KG1 (cell line): ENCODE data around the gene HIPK2.

Source experiments
- DNase-seq: peaks from one replicate; lab custom pipeline; 2025; lab: John Stamatoyannopoulos, UW

HIPK2 gene

DNA sequence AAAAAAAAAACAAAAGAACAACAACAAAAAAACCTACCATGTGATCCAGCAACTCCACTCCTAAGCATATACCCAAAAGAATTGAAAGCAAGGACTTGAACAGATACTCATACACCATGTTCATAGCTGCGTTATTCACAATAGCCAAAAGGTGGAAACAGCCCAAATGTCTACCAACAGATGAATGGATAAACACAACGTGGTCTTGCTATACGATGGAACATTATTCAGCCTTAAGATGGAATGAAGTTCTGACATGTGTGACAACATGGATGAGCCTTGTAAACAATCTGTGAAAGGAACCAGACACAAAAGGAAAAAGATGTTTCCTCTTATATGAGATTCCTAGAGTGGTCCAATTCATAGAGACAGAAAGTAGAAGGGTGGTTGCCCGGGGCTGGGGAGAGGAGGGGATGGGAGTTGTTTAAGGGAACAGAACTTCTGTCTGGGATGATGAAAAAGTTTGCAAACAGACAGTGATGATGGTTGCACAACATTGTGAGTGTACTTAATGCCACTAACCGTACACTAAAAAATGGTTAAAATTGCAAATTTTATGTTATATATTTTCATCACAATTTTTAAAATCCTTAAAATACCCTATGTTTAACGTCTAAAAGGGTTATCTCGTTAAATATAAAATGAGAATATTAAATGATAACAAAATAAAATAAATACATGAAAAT lies 242.7 kb downstream of the HIPK2 start:
- no peak for DNase-seq

- no peak for DNase-seq
Measured at GRCh38 chr7:139534096-139534495, 243.7 kb downstream of the HIPK2 start.

GRCh38 chr7:139532636-139533155 lies 245.1 kb downstream of the HIPK2 start:
- no peak for DNase-seq

DNA sequence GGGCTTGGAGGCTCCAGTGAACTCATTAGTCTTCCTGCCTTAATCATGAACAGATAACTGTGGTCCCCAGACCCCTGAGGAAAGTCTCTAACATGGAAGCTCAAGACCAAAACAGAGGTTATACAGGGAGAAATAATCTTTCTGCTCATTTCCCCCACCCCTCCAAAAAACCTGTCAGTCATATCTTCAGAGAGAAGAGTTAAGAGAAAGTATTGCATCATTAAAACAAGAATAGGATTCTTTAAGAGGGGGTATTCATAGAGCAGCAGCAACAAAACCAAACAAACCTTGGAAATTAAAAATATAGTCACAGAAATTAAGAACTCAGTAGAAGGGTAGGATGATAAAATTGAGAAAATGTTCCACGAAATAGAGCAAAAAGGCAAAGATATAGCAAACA lies 246.7 kb downstream of the HIPK2 start:
- no peak for DNase-seq

DNA sequence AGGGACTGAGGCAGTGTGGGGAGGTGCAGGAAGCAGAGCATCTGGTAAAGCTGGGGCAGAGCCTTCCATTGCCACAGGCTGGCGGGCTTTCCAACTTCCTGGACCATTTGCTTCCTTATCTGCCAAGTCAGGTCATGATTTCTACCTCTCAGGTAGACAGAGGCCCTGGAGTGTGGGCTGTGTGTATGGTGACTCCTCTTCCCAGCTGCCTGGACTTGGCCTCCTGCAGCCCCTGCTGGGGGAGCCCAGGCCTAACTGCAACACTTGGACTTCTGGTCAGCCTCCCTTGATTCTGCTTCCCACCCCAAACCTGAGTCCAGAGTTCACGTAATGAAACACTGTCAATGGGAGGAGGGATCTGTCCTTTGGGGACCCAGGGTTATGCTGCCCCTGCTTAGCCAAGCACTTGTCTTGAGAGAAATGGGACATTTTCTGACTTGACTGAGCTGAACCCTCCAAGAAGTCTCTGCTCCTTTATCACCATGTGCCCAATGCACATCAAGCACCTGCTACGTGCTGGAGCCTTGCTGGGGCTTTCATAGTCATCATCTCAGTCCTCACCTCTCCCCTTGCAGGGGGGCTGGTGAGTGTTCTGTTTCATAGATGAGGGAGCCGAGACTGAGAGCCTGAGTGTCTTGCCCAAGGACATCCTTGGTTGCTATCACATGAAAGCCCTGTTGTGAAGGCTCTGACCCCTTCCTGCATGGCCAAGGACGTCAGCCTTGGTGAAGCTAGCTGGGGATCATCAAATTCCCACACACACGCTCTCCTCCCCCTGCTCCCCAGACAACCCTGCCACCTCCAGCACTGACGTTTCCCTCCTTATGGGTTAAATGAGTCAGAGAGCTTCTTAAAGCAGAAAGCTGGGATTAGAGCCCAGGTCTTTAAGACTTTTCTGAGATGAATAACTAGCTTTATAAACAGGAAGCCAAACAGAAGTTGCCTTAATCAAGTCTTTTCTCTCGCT lies 250.9 kb downstream of the HIPK2 start:
- no peak for DNase-seq

- DNase-seq: no peak
Measured at GRCh38 chr7:139525750-139526149, 252.0 kb downstream of the HIPK2 start.

GRCh38 chr7:139525239-139525638 lies 252.6 kb downstream of the HIPK2 start:
- DNase-seq: no peak

- DNase-seq: no peak
Measured at GRCh38 chr7:139523968-139524815, 253.6 kb downstream of the HIPK2 start.

- no peak for DNase-seq
Measured at GRCh38 chr7:139523199-139523941, 254.4 kb downstream of the HIPK2 start, which contains the start of gene CLEC2L. TSS of gene CLEC2L (plus strand) at chr7:139523685. CDS start at chr7:139523928, 243 bp downstream.

DNA sequence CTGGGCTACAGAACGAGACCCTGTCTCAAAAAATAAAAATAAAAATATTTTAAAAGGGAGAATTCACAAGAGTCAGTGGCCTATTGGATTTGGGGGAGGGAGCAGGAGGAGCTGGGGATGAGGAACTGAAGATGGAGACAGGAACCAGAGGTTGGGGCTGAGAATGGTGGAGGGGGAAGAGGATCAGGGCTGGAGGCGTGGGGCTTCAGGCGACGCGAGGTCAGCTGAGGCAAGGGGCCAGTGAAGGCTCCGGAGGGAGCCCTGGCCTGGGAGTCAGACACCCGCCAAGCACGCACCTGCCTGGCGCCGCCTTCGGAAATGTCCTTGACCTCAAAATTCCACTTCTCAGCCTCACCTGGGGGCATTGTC lies 255.0 kb downstream of the HIPK2 start:
- no peak for DNase-seq

DNA sequence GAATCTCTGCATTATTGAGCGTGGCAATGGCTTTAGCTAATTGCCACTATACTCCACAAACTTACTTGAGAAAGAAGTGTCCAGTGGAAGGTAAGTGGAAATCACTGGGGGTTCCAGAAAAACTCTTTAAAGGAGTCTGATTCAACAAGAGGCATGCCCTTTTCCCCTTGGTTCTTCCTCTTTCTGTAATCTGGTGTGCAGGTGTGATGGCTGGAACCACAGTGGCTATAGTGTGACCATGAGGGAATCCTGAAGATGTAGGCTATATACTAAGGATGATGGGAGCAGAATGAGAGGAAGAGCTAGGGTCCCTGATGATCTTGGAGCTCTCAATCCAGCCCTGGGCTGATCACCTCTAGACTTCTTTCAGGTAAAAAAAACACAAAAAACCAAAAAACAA lies 256.4 kb downstream of the HIPK2 start:
- DNase-seq: no peak

DNA sequence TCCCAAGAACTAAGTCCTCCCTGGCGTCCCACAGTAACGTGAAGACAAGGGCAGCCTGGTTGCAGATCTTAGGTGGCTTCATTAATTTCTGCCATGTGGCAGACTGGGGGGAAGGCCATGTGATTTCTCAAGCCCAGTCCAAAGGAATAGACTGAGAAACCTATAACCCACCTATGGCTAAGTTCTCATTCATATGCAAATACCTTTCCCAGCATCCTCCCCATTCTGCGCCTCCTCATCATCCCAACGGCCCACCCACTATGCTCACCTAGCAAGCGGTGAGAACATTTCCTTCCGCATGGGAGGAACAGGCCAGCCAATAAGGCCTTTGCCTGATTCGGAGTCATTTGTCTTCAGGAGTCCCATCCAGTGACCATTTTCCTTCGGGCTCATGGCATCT lies 262.5 kb downstream of the HIPK2 start:
- DNase-seq: no peak
